ENCODE results near the gene OXSM.

GRCh38 chr3:25781758-25782594 is 7.9 kb upstream of the OXSM start:
- TF ChIP-seq CTCF (IDR thresholded peaks at IDR 0.05): no peak
- no peak for TF ChIP-seq ZFX (IDR thresholded peaks at IDR 0.05; ENCODE audit: borderline replicate concordance)
